HG03159 (cell line): ENCODE data around the gene ATXN1.
"Not testable (repeated sequence)": the region's sequence is repeated elsewhere in the genome, so short reads cannot be mapped to it uniquely, and the experiment has no call there.

Source experiments
- ATAC-seq: cut with Tn5 transposase; IDR thresholded peaks from one replicate; pipeline ENCODE4 v1.9.1; 2021; ENCODE audit warnings: mild to moderate bottlenecking, moderate library complexity; ENCODE audit not compliant: unreplicated experiment

ATXN1 gene

DNA sequence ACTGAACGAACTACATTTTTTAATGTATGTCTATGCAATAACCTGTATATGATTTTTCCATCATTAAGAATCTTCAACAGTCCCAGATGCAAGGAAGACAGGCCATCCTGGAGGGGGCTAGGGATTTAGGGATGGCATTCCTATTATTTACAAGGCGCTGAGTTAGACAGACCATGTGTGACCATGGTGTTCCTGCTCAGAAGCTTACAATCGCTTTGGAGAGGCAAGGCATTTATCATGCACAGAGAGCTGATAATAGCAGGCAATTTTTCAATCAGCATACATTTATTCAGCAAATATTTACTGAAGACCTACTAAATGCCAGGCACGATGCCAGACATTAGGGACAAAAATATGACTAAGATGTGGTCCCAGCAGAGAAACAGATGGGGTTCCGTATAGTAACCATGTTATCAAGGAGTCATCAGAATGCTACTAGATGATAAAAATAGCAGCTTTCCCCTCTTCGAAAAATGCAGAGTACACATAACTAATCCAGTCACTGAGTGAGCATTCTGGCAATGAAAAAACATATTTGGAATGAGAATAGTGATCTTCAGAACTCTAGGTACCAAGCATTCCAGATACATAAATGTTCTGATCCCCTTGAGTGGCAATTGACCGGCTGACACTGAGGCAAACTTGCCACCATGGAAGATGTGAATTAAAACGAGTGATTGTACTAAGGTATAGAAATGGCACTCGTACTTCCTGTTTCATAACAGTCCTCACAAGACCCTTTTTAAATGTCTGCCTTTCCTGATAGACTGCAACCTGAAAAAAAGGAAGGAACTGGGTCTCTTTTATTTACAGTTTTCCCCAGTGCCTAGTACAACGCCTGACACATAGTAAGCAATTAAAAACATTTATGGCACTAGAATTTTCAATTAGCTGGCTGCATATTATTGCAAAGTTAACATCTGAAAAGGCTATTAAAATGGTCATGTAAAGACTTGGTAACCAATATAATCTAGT is 135.7 kb downstream of the ATXN1 start:
- ATAC-seq: no peak

GRCh38 chr6:16624636-16625290 is 136.5 kb downstream of the ATXN1 start:
- ATAC-seq: no peak

GRCh38 chr6:16623731-16624130 is 137.5 kb downstream of the ATXN1 start:
- ATAC-seq: no peak

DNA sequence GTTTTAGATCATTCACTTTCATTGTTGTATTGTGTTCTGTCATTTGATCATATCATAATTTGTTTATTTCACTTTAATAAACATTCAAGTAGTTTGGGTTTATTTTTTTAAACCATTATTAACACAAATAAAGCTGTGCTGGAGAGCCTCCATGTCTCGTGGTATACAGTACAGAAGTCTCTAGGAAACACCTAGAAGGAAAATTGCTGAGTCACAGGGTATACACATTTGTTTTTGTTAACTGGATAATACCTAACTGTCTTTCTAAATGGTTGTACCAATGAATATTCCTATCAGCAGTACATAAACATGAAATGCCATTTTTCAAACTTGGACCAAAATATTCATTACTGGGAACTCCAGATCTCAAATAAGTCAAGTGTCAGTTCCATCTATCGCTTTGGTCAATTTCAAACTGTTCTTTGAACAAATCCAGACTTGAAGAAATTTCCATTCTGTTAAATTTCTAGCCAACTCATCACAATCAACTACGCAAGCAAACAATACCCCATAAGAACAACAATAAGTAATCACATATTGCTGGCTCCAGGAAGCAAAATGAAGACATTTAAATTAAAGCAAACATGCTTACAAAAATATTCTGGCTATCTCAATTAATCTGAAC is 138.1 kb downstream of the ATXN1 start:
- no peak for ATAC-seq

GRCh38 chr6:16622193-16622592 is 139.1 kb downstream of the ATXN1 start:
- ATAC-seq: no peak

- ATAC-seq: no peak
Observed at GRCh38 chr6:16621002-16621401, 140.3 kb downstream of the ATXN1 start.

DNA sequence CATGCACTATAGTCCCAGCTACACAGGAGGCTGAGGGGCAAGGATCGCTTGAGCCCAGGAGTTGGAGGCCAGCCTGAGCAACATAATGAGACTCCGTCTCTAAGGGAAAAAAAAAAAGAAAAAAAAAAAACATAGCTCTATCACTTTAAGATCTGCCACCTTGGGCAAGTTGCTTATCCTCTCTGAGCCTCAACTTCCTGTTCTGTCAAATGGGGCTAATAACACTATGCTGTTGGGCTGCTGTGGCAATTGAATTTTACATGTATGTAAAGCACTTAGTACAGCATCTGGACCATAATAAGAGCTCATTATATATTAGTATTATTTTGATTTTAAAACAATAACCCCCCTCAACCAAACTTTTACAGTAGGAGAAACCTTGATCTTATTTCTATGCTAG is 141.5 kb downstream of the ATXN1 start:
- no peak for ATAC-seq

- ATAC-seq: no peak
Observed at GRCh38 chr6:16618962-16619361, 142.3 kb downstream of the ATXN1 start.

DNA sequence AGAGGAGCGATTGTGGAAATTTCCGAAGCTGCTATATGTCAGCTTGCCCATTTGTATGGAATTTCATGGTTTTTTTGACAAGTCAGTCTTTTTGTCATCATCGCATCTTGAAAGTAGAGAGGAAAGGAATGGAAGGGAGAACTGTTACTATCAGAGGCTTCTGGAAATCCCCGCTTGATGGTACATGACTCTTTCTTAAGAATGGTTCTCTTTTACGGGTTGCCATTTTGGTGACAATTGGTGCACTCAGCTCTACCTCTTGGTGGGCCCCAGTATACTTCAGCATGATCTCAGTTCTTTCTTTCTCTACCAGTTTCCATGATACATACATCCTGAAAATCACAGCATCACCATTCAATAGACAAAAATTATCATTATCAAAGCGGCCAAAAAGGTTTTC is 146.0 kb downstream of the ATXN1 start:
- ATAC-seq: not testable (repeated sequence)

DNA sequence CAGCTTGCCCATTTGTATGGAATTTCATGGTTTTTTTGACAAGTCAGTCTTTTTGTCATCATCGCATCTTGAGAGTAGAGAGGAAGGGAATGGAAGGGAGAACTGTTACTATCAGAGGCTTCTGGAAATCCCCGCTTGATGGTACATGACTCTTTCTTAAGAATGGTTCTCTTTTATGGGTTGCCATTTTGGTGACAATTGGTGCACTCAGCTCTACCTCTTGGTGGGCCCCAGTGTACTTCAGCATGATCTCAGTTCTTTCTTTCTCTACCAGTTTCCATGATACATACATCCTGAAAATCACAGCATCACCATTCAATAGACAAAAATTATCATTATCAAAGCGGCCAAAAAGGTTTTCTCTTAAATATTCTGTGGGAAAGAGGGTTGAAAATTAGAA is 147.1 kb downstream of the ATXN1 start:
- ATAC-seq: not testable (repeated sequence)

DNA sequence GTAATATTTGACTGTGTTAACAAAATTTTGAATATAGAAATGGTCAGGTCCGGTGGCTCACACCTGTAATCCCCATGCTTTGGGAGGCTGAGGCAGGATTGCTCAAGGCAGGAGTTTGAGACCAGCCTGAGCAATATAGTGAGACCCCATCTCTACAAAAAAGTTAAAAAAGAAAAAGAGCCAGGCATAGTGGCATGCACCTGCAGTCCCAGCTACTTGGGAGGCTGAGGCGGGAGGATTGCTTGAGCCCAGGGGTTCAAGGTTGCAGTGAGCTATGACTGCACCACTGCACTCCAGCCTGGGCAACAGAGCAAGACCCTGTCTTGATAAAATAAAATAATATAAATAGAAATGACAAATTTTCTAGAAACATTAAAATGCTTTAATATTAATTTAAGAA is 147.8 kb downstream of the ATXN1 start:
- not testable (repeated sequence) for ATAC-seq

- ATAC-seq: no peak
Observed at GRCh38 chr6:16608444-16608843, 152.8 kb downstream of the ATXN1 start.

DNA sequence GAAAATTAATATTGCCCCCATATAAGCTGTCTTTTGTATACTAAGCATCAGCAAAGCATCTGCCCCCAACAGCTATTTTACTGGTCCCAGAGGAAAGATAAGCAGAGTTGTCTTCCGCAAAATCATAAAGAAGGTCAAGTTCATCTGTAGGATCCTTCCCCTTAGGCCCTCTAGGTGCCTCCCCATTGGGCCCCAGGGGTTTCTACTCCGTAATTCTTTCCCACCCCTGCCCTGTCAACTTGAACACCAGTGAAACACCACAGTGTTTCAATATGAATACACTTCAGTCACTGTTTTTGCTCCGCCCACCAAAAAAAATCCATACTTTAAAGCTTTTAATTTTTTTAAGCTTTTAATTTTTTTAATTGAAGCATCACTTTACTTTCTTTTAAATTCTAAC is 159.2 kb downstream of the ATXN1 start:
- ATAC-seq: peak; percentile 89

DNA sequence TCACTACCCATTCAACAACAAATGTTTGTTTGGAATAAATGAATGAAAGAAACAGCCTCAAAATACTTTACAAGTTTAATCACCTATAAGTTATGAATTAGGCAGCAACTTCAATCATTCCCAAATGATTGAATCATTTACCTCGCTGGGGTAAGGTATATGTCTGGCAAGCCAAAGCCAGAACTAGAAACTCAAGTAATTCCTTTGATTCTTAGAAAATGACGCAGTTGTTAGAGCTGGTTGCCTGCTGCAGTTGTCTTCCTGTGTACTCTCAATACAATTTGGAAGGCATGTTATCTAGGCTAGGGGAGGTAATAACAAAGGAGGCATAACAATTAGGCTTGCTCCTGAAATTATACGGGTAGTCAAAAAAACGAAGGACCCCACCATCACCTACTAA is 160.6 kb downstream of the ATXN1 start:
- no peak for ATAC-seq

- no peak for ATAC-seq
Observed at GRCh38 chr6:16600026-16600425, 161.2 kb downstream of the ATXN1 start.

- no peak for ATAC-seq
Observed at GRCh38 chr6:16596616-16597331, 164.5 kb downstream of the ATXN1 start.

- no peak for ATAC-seq
Observed at GRCh38 chr6:16595514-16596120, 165.6 kb downstream of the ATXN1 start.

- no peak for ATAC-seq
Observed at GRCh38 chr6:16594849-16595248, 166.4 kb downstream of the ATXN1 start.

GRCh38 chr6:16592223-16592911 is 168.9 kb downstream of the ATXN1 start:
- ATAC-seq: peak; percentile 17
